GM19351 (cell line): ENCODE results near the gene DDAH2.
A peak's percentile ranks its signal among the peaks of the same experiment; 100 is the strongest.

Source experiments
- ATAC-seq: cut with Tn5 transposase; IDR thresholded peaks from one replicate; pipeline ENCODE4 v1.9.1; 2021; ENCODE audit warnings: mild to moderate bottlenecking, moderate library complexity; ENCODE audit not compliant: unreplicated experiment

The DDAH2 gene

GRCh38 chr6:31734247-31734820, 5.2 kb upstream of the DDAH2 start:
- no peak for ATAC-seq

- ATAC-seq, result no peak
These were observed 4.6 kb upstream of the DDAH2 start for GRCh38 chr6:31733734-31734133.

GRCh38 chr6:31732029-31732428, 2.9 kb upstream of the DDAH2 start:
- ATAC-seq, result no peak

GRCh38 chr6:31730631-31731086, 1.6 kb upstream of the DDAH2 start:
- no peak for ATAC-seq

- ATAC-seq, result no peak
These were observed 1.0 kb upstream of the DDAH2 start for GRCh38 chr6:31729979-31730630.

- no peak for ATAC-seq
These were observed 448 bp upstream of the DDAH2 start for GRCh38 chr6:31729515-31729978.

- no peak for ATAC-seq
These were observed 1.1 kb downstream of the DDAH2 start for GRCh38 chr6:31727717-31728671.

- peak; percentile 73 for ATAC-seq
These were observed 1.9 kb downstream of the DDAH2 start for GRCh38 chr6:31727034-31727716.

- no peak for ATAC-seq
These were observed 3.4 kb downstream of the DDAH2 start for GRCh38 chr6:31725502-31726350.

GRCh38 chr6:31723980-31724691, 5.0 kb downstream of the DDAH2 start:
- no peak for ATAC-seq

- ATAC-seq, result no peak
These were observed 5.7 kb downstream of the DDAH2 start, which contains the start of gene MPIG6B for GRCh38 chr6:31723245-31723979. TSS of gene MPIG6B (plus strand) at chr6:31723373. CDS start at chr6:31723384, 11 bp downstream.

- ATAC-seq, result no peak
These were observed 6.9 kb downstream of the DDAH2 start for GRCh38 chr6:31722173-31722572.

- ATAC-seq, result no peak
These were observed 7.6 kb downstream of the DDAH2 start, which contains the start of gene LY6G6C for GRCh38 chr6:31721351-31722020. TSS of gene LY6G6C (minus strand) at chr6:31721746. CDS start at chr6:31721679, 67 bp downstream.

- ATAC-seq, result no peak
These were observed 8.8 kb downstream of the DDAH2 start for GRCh38 chr6:31720196-31720770.

GRCh38 chr6:31719001-31719400, 10.1 kb downstream of the DDAH2 start:
- no peak for ATAC-seq

GRCh38 chr6:31718265-31718664, 10.8 kb downstream of the DDAH2 start:
- ATAC-seq, result no peak

GRCh38 chr6:31717499-31718222, 11.4 kb downstream of the DDAH2 start:
- no peak for ATAC-seq
